AG09319 (cell line): Measurements from ENCODE around the gene ACOT11.
A peak's percentile ranks its signal among the peaks of the same experiment; 100 is the strongest.

Experiments used
- DNase-seq: peaks from one replicate; pipeline ENCODE4 v3.0.0-alpha.2; 2010; ENCODE audit warnings: low read depth; ENCODE audit errors: extremely low read depth
- CTCF ChIP-seq: IDR thresholded peaks from 2 replicates; pipeline ENCODE4 v1.5.1; 2011; ENCODE audit warnings: low read depth, mild to moderate bottlenecking, inconsistent platforms, low read length, moderate library complexity

Gene ACOT11

GRCh38 chr1:54547601-54548388, at the start of gene ACOT11:
Gene ACOT11, plus strand, starts transcription at chr1:54548228. Its CDS starts 82 bp downstream, at chr1:54548310.
- DNase-seq: peak; percentile 46
- peak; percentile 58 for TF ChIP-seq CTCF

- TF ChIP-seq CTCF: no peak
- no peak for DNase-seq
These were observed 49.5 kb upstream of the ACOT11 start for GRCh38 chr1:54498383-54499096.

GRCh38 chr1:54499097-54499359, 49.0 kb upstream of the ACOT11 start:
- no peak for DNase-seq
- no peak for TF ChIP-seq CTCF

GRCh38 chr1:54499360-54500106, 48.5 kb upstream of the ACOT11 start:
- peak; percentile 39 for TF ChIP-seq CTCF
- no peak for DNase-seq

- no peak for TF ChIP-seq CTCF
- no peak for DNase-seq
These were observed 48.0 kb upstream of the ACOT11 start for GRCh38 chr1:54500107-54500431.

- no peak for DNase-seq
- no peak for TF ChIP-seq CTCF
These were observed 46.2 kb upstream of the ACOT11 start for GRCh38 chr1:54501849-54502248.

- DNase-seq: no peak
- no peak for TF ChIP-seq CTCF
These were observed 45.7 kb upstream of the ACOT11 start for GRCh38 chr1:54502342-54502741.
